HL-60 (cell line): Measurements from ENCODE around the gene DTHD1.

ENCODE experiments used
- DNase-seq, 2 experiments: peaks; one replicate each; pipeline ENCODE4 v3.0.0-alpha.2; 2010 to 2020; ENCODE audit warnings: low read depth in 1 of 2, low spot score in 1 of 2
- H3K27ac ChIP-seq: fragments of 250-450 bp; sonication (Bioruptor Pico); replicated peaks from 2 replicates; pipeline ENCODE4 v1.5.1; 2020; ENCODE audit warnings: mild to moderate bottlenecking, moderate library complexity
- H3K27me3 ChIP-seq: fragments of 250-450 bp; sonication (Bioruptor Pico); 2 replicates; pipeline ENCODE4 v1.5.1; 2021; ENCODE audit warnings: mild to moderate bottlenecking, moderate library complexity; ENCODE audit not compliant: insufficient read depth, poor library complexity, severe bottlenecking
- H3K4me3 ChIP-seq: replicated peaks from 2 replicates; pipeline ENCODE4 v1.5.1; 2011; ENCODE audit warnings: mild to moderate bottlenecking, control low read depth, low read length; ENCODE audit not compliant: insufficient read depth
- CTCF ChIP-seq: IDR thresholded peaks from one replicate; pipeline ENCODE4 v1.5.1; 2011; ENCODE audit warnings: low read length, control low read depth, inconsistent platforms; ENCODE audit not compliant: insufficient read depth
- GABPA ChIP-seq: IDR thresholded peaks from 2 replicates; pipeline ENCODE4 v1.6.1; 2012; ENCODE audit warnings: low read depth
- POLR2AphosphoS5 ChIP-seq: IDR thresholded peaks from 2 replicates; pipeline ENCODE4 v1.6.1; 2012; ENCODE audit warnings: low read depth
- REST ChIP-seq: IDR thresholded peaks from 2 replicates; pipeline ENCODE4 v1.6.1; 2012; ENCODE audit warnings: low read depth; ENCODE audit not compliant: insufficient replicate concordance
- SPI1 ChIP-seq: IDR thresholded peaks from 2 replicates; pipeline ENCODE4 v1.6.1; 2012; ENCODE audit warnings: low read depth, mild to moderate bottlenecking, borderline replicate concordance

The DTHD1 gene

GRCh38 chr4:36332782-36333131 lies 51.3 kb downstream of the DTHD1 start:
- no peak overlapping the region for H3K4me3 ChIP-seq
- DNase-seq = no peak
- H3K27ac ChIP-seq = no peak overlapping the region
- TF ChIP-seq GABPA (no peak), POLR2AphosphoS5 (no peak), SPI1 (no peak), CTCF (no peak), REST (no peak)
- H3K27me3 ChIP-seq = no peaks in the 10 kb centered on the region

- no peak for TF ChIP-seq REST
- no peak for TF ChIP-seq POLR2AphosphoS5
- TF ChIP-seq SPI1 = peak; percentile 45; the same call in 1 of the 2 replicates
- no peak for TF ChIP-seq GABPA
- no peak for TF ChIP-seq CTCF
- no peak overlapping the region for H3K4me3 ChIP-seq
- H3K27ac ChIP-seq = no peak overlapping the region
- no peaks in the 10 kb centered on the region for H3K27me3 ChIP-seq
- DNase-seq = no peak
Measured at GRCh38 chr4:36333303-36333877, 52.0 kb downstream of the DTHD1 start.

- TF ChIP-seq REST (no peak), SPI1 (peak; percentile 3; the same call in 1 of the 2 replicates), GABPA (no peak)
- DNase-seq = no peak
- H3K27ac ChIP-seq = no peak overlapping the region
- H3K4me3 ChIP-seq = no peak overlapping the region
- H3K27me3 ChIP-seq = no peaks in the 10 kb centered on the region
Measured at GRCh38 chr4:36337665-36338185, 56.3 kb downstream of the DTHD1 start.
